Lower lobe of right lung (tissue), 2 donors: ENCODE results near the gene WNK2. TPM values are rescaled to one million over a fixed set of nuclear protein-coding genes. Genes with fewer than 3 reads are reported as not detected.

Experiments used
- ATAC-seq, 2 donors: fragments of 200-7000 bp; cut with Tn5 transposase; one replicate each; pipeline ENCODE4 v1.9.1; 2020 to 2022; ENCODE audit warnings: mild to moderate bottlenecking in 2 of 2, moderate library complexity in 2 of 2
- DNase-seq: peaks from one replicate; pipeline ENCODE4 v3.0.0-alpha.2; 2020
- H3K27ac ChIP-seq: fragments of 200-600 bp; one replicate; pipeline ENCODE4 v1.8.0; 2022
- H3K27me3 ChIP-seq: fragments of 200-600 bp; one replicate; pipeline ENCODE4 v1.8.0; 2022; ENCODE audit warnings: low read depth
- H3K36me3 ChIP-seq: fragments of 200-600 bp; one replicate; pipeline ENCODE4 v1.8.0; 2022; ENCODE audit warnings: mild to moderate bottlenecking
- H3K4me1 ChIP-seq: fragments of 200-600 bp; one replicate; pipeline ENCODE4 v1.8.0; 2022
- H3K4me3 ChIP-seq: fragments of 200-600 bp; one replicate; pipeline ENCODE4 v1.8.0; 2022; ENCODE audit warnings: mild to moderate bottlenecking
- H3K9me3 ChIP-seq: fragments of 200-600 bp; one replicate; pipeline ENCODE4 v1.8.0; 2022
- CTCF ChIP-seq: fragments of 200-600 bp; IDR thresholded peaks from one replicate; pipeline ENCODE4 v1.8.0; 2022; ENCODE audit warnings: antibody characterized with exemption, mild to moderate bottlenecking
- intact Hi-C: fragments of 100-400 bp; cut with DNase I; formaldehyde crosslinking; loops from one replicate; pipeline ENCODE4 v1.11.0; 2022
- total RNA-seq: library from RNA; stranded (reverse); fragmentation: NEBNext Ultra II Directional; extraction: Animal tissue kit (Norgen Biotek cat#: 25700); gene quantifications from one replicate; pipeline ENCODE4 v1.2.1, GENCODE V29; 2021
- donor health status: DM: no; HTN: yes; CAD: no; lungs with severe emphysema.

The WNK2 gene
- total RNA-seq, 1 donor from 2014 or later = 7.7 TPM

DNA sequence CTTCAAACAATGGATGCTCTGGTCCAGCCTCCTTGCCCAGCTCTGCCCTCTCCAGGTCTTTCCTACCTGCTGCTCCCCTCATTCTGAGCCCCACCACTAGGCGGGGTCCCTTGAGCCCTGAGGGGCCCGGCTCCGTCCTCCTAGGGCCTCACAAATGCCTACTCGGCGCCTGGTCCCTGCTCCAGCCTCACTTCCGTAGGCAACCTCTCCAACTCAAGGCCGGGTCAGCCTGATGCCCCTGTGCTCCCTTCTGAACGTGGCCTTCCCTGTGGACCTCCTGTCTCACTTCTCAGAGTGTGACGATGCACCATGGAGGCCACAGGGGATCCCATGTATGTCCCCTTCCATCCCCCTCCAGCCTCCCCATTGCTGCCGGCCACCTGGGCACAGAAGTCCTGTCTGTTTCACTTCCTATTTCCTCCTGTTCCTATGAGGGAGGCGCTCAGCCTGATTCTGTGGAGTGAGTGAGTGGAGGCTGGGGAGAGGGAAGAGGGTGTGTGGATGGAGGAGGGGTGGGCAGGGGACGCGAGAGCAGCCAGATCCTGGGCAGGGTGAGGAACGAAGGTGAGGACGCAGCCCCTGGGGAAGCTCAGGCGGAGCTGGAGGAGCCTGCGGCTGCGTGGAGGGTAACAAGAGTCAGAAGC is 140.4 kb downstream of the WNK2 start:
- H3K4me1 ChIP-seq = no peaks in the 10 kb centered on the region
- H3K36me3 ChIP-seq = no peaks in the 10 kb centered on the region
- intact Hi-C loops = no loop called here
- DNase-seq (no peak), ATAC-seq (no peak)
- H3K27ac ChIP-seq = no peak overlapping the region
- no peaks in the 10 kb centered on the region for H3K27me3 ChIP-seq
- H3K4me3 ChIP-seq = no peak overlapping the region
- TF ChIP-seq CTCF = no peak
- no peaks in the 10 kb centered on the region for H3K9me3 ChIP-seq

DNA sequence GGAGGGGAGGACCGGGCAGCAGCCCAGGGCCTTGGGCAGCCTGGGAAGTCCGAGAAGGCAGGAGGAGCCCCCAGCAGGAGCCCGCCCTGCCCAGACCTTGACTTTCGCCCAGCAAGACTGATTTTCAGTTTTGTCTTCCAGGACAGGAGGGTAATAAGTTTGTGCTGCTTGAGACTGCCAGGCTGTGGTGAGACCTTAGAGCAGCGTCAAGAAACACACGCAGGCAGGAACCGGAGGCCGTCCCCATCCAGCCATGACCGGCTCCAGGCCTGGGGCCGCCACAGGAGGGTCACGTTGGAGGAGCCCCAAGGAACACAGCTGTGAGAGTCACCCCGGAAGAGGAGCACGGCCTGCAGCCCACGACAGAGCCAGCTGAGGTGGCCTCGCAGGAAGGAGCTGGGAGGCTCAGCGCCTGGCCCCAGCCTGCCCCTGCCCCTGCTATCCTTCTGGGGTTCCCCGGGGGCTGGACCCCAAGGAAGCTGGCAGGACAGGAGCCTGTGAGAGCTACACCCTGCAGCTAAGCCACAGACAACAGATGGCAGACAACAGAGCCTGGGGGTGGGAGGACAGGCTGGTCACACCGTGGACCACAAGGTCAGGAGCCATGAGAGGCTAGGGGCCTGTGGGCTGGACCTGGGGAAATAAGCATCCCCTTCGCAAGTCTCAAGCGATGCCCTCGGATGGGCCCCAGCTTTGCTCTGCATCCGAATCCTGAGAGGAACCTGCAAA is 141.5 kb downstream of the WNK2 start:
- Histone ChIP-seq H3K36me3 (no peaks in the 10 kb centered on the region), H3K27ac (no peak overlapping the region), H3K27me3 (no peaks in the 10 kb centered on the region), H3K4me3 (no peak overlapping the region), H3K4me1 (no peaks in the 10 kb centered on the region), H3K9me3 (no peaks in the 10 kb centered on the region)
- intact Hi-C loops = no loop called here
- no peak for DNase-seq
- ATAC-seq = peak in 1 of 2 donors; percentile 18
- no peak for TF ChIP-seq CTCF

- intact Hi-C loops = no loop called here
- no peaks in the 10 kb centered on the region for H3K36me3 ChIP-seq
- ATAC-seq = no peak
These were observed 142.1 kb downstream of the WNK2 start for GRCh38 chr9:93326056-93326455.

GRCh38 chr9:93326654-93327053 is 142.7 kb downstream of the WNK2 start:
- intact Hi-C loops = no loop called here
- no peak for TF ChIP-seq CTCF

More at GRCh38 chr9:93326056-93326455, 142.1 kb downstream of the WNK2 start:
- Histone ChIP-seq H3K27ac (no peak overlapping the region), H3K27me3 (no peaks in the 10 kb centered on the region), H3K9me3 (no peaks in the 10 kb centered on the region), H3K4me1 (no peaks in the 10 kb centered on the region), H3K4me3 (no peak overlapping the region)
- TF ChIP-seq CTCF = no peak
- DNase-seq = no peak

GRCh38 chr9:93329629-93330280 is 145.8 kb downstream of the WNK2 start:
- peak; percentile 46 to 85 for ATAC-seq
- no peak for TF ChIP-seq CTCF
- no peaks in the 10 kb centered on the region for H3K4me1 ChIP-seq
- no peaks in the 10 kb centered on the region for H3K27me3 ChIP-seq
- no peaks in the 10 kb centered on the region for H3K36me3 ChIP-seq
- DNase-seq = no peak
- H3K9me3 ChIP-seq = no peaks in the 10 kb centered on the region
- H3K4me3 ChIP-seq = no peak overlapping the region
- H3K27ac ChIP-seq = no peak overlapping the region
- intact Hi-C loops = no loop called here

More at GRCh38 chr9:93326654-93327053, 142.7 kb downstream of the WNK2 start:
- Histone ChIP-seq H3K27ac (no peak overlapping the region), H3K36me3 (no peaks in the 10 kb centered on the region), H3K4me1 (no peaks in the 10 kb centered on the region), H3K9me3 (no peaks in the 10 kb centered on the region), H3K27me3 (no peaks in the 10 kb centered on the region), H3K4me3 (no peak overlapping the region)
- ATAC-seq = no peak
- no peak for DNase-seq
